PFSK-1 (cell line): Measurements from ENCODE around the gene CELA2A.

ENCODE experiments used
- FOXP2 ChIP-seq: optimal IDR thresholded peaks from 2 replicates; pipeline ENCODE3; 2011; ENCODE audit warnings: borderline replicate concordance, control low read depth, inconsistent platforms; ENCODE audit not compliant: insufficient read depth; ENCODE audit errors: extremely low read length, extremely low read depth
- POLR2AphosphoS5 ChIP-seq: IDR thresholded peaks from 2 replicates; pipeline ENCODE4 v1.6.1; 2012; ENCODE audit warnings: low read depth, mild to moderate bottlenecking, control low read depth, low read length, moderate library complexity
- REST ChIP-seq, 2 experiments: IDR thresholded peaks; 2 replicates each; pipeline versions ENCODE4 v1.6.1 to v1.8.0; 2011 to 2012; ENCODE audit warnings: low read depth in 2 of 2, low read length in 2 of 2, control low read depth in 1 of 2, inconsistent platforms in 1 of 2, mild to moderate bottlenecking in 1 of 2, moderate library complexity in 1 of 2; ENCODE audit not compliant: insufficient read depth in 1 of 2
- SIN3A ChIP-seq: IDR thresholded peaks from 2 replicates; pipeline ENCODE4 v1.6.1; 2012; ENCODE audit warnings: mild to moderate bottlenecking, low read length, moderate library complexity, borderline replicate concordance; ENCODE audit not compliant: insufficient read depth
- TAF1 ChIP-seq: IDR thresholded peaks from 2 replicates; pipeline ENCODE4 v1.6.1; 2012; ENCODE audit warnings: low read length, control low read depth, borderline replicate concordance; ENCODE audit not compliant: insufficient read depth

The CELA2A gene

DNA sequence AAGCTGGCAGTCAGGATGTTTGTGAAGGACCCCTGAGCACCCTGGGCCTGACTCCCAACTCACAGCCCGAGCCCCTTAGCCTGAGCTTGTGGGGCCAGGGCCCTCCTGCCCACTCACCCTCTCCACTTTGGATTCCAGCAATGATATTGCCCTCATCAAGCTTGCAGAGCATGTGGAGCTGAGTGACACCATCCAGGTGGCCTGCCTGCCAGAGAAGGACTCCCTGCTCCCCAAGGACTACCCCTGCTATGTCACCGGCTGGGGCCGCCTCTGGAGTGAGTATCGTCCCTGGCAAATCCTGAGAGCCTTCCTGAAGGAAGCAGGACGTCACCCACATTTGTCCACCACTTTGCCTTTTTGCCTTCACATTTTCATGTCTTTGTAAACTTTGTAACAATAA, 13.3 kb upstream of the CELA2A start:
- TF ChIP-seq REST (IDR thresholded peaks at IDR 0.05; ENCODE audit: insufficient read depth in 1 of 2, low read depth in 2 of 2, low read length in 2 of 2) (no peak), POLR2AphosphoS5 (no peak), FOXP2 (no peak), TAF1 (no peak), SIN3A (no peak)

DNA sequence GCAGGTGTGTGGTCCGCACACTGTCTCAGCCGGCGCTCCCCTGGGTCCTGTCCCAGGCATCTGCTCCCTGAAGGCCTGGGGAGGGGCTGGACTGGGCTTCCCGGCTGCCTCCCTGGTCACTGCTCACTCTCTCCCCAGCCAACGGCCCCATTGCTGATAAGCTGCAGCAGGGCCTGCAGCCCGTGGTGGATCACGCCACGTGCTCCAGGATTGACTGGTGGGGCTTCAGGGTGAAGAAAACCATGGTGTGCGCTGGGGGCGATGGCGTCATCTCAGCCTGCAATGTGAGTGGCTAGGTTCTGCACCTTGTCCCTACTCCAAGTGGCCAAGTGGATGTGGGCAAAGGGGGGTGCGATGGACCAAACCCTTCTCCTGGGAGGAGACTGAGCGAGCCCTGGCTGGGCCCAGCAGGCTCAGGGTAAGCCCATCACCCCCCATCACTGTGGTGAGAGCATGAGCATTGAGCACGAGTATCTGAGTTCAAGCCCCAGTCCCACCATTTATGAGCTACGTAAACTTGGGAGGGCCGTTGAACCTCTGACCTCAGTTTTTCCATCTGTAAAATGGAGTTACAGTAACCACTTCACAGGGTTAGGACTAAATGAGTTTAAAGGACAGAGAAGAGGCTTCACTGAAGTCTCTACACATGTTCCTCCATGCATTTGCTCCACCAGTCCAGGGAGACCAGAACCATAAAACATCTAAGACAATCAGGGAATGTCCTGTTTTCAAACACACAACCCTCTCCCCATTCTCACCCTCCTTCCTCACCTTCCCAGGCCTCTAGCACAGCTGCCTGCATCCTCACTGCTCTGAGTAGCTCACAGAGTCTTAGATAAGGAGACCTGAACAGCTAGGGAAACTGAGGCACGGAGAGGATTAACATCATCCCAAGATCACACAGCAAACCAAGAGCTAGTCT, 11.8 kb upstream of the CELA2A start:
- TF ChIP-seq REST (IDR thresholded peaks at IDR 0.05; ENCODE audit: insufficient read depth in 1 of 2, low read depth in 2 of 2, low read length in 2 of 2) = no peak
- no peak for TF ChIP-seq SIN3A
- no peak for TF ChIP-seq FOXP2
- no peak for TF ChIP-seq POLR2AphosphoS5
- TF ChIP-seq TAF1 = no peak

GRCh38 chr1:15445390-15446122, 11.0 kb upstream of the CELA2A start:
- TF ChIP-seq TAF1 (no peak), REST (IDR thresholded peaks at IDR 0.05; ENCODE audit: insufficient read depth in 1 of 2, low read depth in 2 of 2, low read length in 2 of 2) (no peak), POLR2AphosphoS5 (no peak), FOXP2 (no peak), SIN3A (no peak)

- TF ChIP-seq POLR2AphosphoS5 (no peak), SIN3A (no peak), FOXP2 (no peak), TAF1 (no peak), REST (IDR thresholded peaks at IDR 0.05; ENCODE audit: insufficient read depth in 1 of 2, low read depth in 2 of 2, low read length in 2 of 2) (no peak)
Measured at GRCh38 chr1:15446212-15446611, 10.3 kb upstream of the CELA2A start.
